ENCODE data around the gene ZSWIM1.

The ZSWIM1 gene

GRCh38 chr20:45902199-45902701, 21.2 kb downstream of the ZSWIM1 start:
- TF ChIP-seq PPARA (CRISPR knock-in tag; IDR thresholded peaks at IDR 0.05; ENCODE audit: borderline replicate concordance) (no peak), POU6F1 (CRISPR knock-in tag; IDR thresholded peaks at IDR 0.05; ENCODE audit: borderline replicate concordance, low read depth) (no peak), ZFP30 (CRISPR knock-in tag; IDR thresholded peaks at IDR 0.05) (no peak), SNAI2 (CRISPR knock-in tag; IDR thresholded peaks at IDR 0.05) (no peak), TCF4 (CRISPR knock-in tag; IDR thresholded peaks at IDR 0.05; ENCODE audit: borderline replicate concordance) (no peak), ESRRG (CRISPR knock-in tag; IDR thresholded peaks at IDR 0.05) (no peak), CSRNP3 (CRISPR knock-in tag; IDR thresholded peaks at IDR 0.05) (no peak), RARB (CRISPR knock-in tag; IDR thresholded peaks at IDR 0.05) (no peak), BACH2 (CRISPR knock-in tag; IDR thresholded peaks at IDR 0.05; ENCODE audit: borderline replicate concordance) (no peak), ZFP3 (CRISPR knock-in tag; IDR thresholded peaks at IDR 0.05) (no peak), PATZ1 (CRISPR knock-in tag; IDR thresholded peaks at IDR 0.05; ENCODE audit: borderline replicate concordance) (no peak), ISL1 (CRISPR knock-in tag; IDR thresholded peaks at IDR 0.05) (no peak), CREB5 (CRISPR knock-in tag; IDR thresholded peaks at IDR 0.05; ENCODE audit: low read depth) (no peak), CSDC2 (CRISPR knock-in tag; IDR thresholded peaks at IDR 0.05) (no peak), ZNF70 (CRISPR knock-in tag; IDR thresholded peaks at IDR 0.05) (no peak), ZNF8 (CRISPR knock-in tag; IDR thresholded peaks at IDR 0.05) (no peak), TOX (CRISPR knock-in tag; IDR thresholded peaks at IDR 0.05; ENCODE audit: borderline replicate concordance) (no peak), GLIS3 (CRISPR knock-in tag; IDR thresholded peaks at IDR 0.05) (no peak)
- ATAC-seq: no peak

- ATAC-seq: no peak; the same call in 2 of the 3 replicates
- TF ChIP-seq ZC3H10 (CRISPR knock-in tag; IDR thresholded peaks at IDR 0.05) (no peak), PPARA (CRISPR knock-in tag; IDR thresholded peaks at IDR 0.05; ENCODE audit: borderline replicate concordance) (no peak), ZNF8 (CRISPR knock-in tag; IDR thresholded peaks at IDR 0.05) (no peak), GLIS3 (CRISPR knock-in tag; IDR thresholded peaks at IDR 0.05) (no peak), RARB (CRISPR knock-in tag; IDR thresholded peaks at IDR 0.05) (no peak), BACH2 (CRISPR knock-in tag; IDR thresholded peaks at IDR 0.05; ENCODE audit: borderline replicate concordance) (no peak), CREB5 (CRISPR knock-in tag; IDR thresholded peaks at IDR 0.05; ENCODE audit: low read depth) (no peak), POU6F1 (CRISPR knock-in tag; IDR thresholded peaks at IDR 0.05; ENCODE audit: borderline replicate concordance, low read depth) (no peak), CSRNP3 (CRISPR knock-in tag; IDR thresholded peaks at IDR 0.05) (no peak), ZFP30 (CRISPR knock-in tag; IDR thresholded peaks at IDR 0.05) (no peak), ESRRG (CRISPR knock-in tag; IDR thresholded peaks at IDR 0.05) (no peak), ISL1 (CRISPR knock-in tag; IDR thresholded peaks at IDR 0.05) (no peak)
These were observed 23.8 kb downstream of the ZSWIM1 start for GRCh38 chr20:45904583-45905504.
